HepG2 (cell line): Measurements from ENCODE around the gene DUSP9. TPM values are rescaled to one million over a fixed set of nuclear protein-coding genes. Genes with fewer than 3 reads are reported as not detected.
A peak's percentile ranks its signal among the peaks of the same experiment; 100 is the strongest.

Source experiments
- ARID2 ChIP-seq: sonication (generic); formaldehyde crosslinking; IDR thresholded peaks from 2 replicates; pipeline ENCODE4 v1.8.1; 2022; ENCODE audit warnings: mild to moderate bottlenecking, missing genetic modification reagents, borderline replicate concordance
- FOXA3 ChIP-seq: IDR thresholded peaks from 2 replicates; pipeline ENCODE4 v1.6.1; 2016; ENCODE audit warnings: missing genetic modification reagents, missing compliant biosample characterization
- GATA4 ChIP-seq: sonication (generic); IDR thresholded peaks from 2 replicates; pipeline ENCODE4 v1.6.1; 2016; ENCODE audit warnings: antibody characterized with exemption, low read depth, borderline replicate concordance
- HMG20B ChIP-seq: conservative IDR thresholded peaks from 2 replicates; pipeline ENCODE4 v1.6.1; 2016; ENCODE audit warnings: missing genetic modification reagents, missing compliant biosample characterization
- JDP2 ChIP-seq: sonication (generic); formaldehyde crosslinking; IDR thresholded peaks from 2 replicates; pipeline ENCODE4 v1.8.1; 2022; ENCODE audit warnings: missing genetic modification reagents, borderline replicate concordance
- JUND ChIP-seq: sonication (generic); formaldehyde crosslinking; IDR thresholded peaks from 2 replicates; pipeline ENCODE4 v1.8.0; 2022; ENCODE audit warnings: mild to moderate bottlenecking, missing genetic modification reagents
- MBNL3 ChIP-seq: fragments of 250-450 bp; sonication (Bioruptor Pico); conservative IDR thresholded peaks from 2 replicates; pipeline ENCODE4 v1.8.0; 2022; ENCODE audit warnings: mild to moderate bottlenecking, inconsistent platforms
- MED1 ChIP-seq: sonication (generic); formaldehyde crosslinking; IDR thresholded peaks from 2 replicates; pipeline ENCODE4 v1.4.0; 2020; ENCODE audit warnings: missing genetic modification reagents
- PLRG1 ChIP-seq: fragments of 450-650 bp; conservative IDR thresholded peaks from 2 replicates; pipeline ENCODE4 v1.6.1; 2016
- SPEN ChIP-seq: sonication (generic); formaldehyde crosslinking; IDR thresholded peaks from 2 replicates; pipeline ENCODE4 v1.5.1; 2020; ENCODE audit warnings: low read depth, mild to moderate bottlenecking, missing genetic modification reagents
- TGIF2 ChIP-seq: IDR thresholded peaks from 2 replicates; pipeline ENCODE4 v1.6.1; 2016; ENCODE audit warnings: control low read depth, missing compliant biosample characterization
- XBP1 ChIP-seq: sonication (generic); formaldehyde crosslinking; IDR thresholded peaks from 2 replicates; pipeline ENCODE4 v1.5.0; 2020; ENCODE audit warnings: missing genetic modification reagents
- ZNF569 ChIP-seq: sonication (generic); formaldehyde crosslinking; IDR thresholded peaks from 2 replicates; pipeline ENCODE4 v1.5.0; 2020; ENCODE audit warnings: mild to moderate bottlenecking, missing genetic modification reagents, moderate library complexity, borderline replicate concordance
- ZNF703 ChIP-seq: sonication (generic); formaldehyde crosslinking; IDR thresholded peaks from 2 replicates; pipeline ENCODE4 v1.5.1; 2020; ENCODE audit warnings: missing genetic modification reagents, mild to moderate bottlenecking, moderate library complexity, borderline replicate concordance
- ZSCAN25 ChIP-seq: sonication (generic); formaldehyde crosslinking; IDR thresholded peaks from 2 replicates; pipeline ENCODE4 v1.8.0; 2022; ENCODE audit warnings: mild to moderate bottlenecking, missing genetic modification reagents
- polyA plus RNA-seq, 8 experiments: library from polyadenylated mRNA; depleted of rRNA in 3 of 8; stranded (reverse) in 7 of 8; unstranded in 1 of 8; fragments of >200 nt; fragmentation: Illumina TruSeq in 4 of 8; extraction: Trizol in 4 of 8; gene quantifications; 2 replicates each; pipeline versions ENCODE4 v1.2.1 to v1.2.3, GENCODE V29; 2011 to 2016; ENCODE audit warnings: low read depth in 4 of 8, missing spikeins in 1 of 8, mixed read lengths in 1 of 8; ENCODE audit not compliant: insufficient read depth in 1 of 8
- total RNA-seq, 5 experiments: library from RNA; depleted of rRNA; stranded (reverse); fragments of >200 nt; fragmentation: Illumina TruSeq; extraction: Trizol; gene quantifications; 2 replicates each; pipeline ENCODE4 v1.2.3, GENCODE V29; 2016; ENCODE audit warnings: low read depth in 1 of 5
- TF ChIP-seq, protein P1 (sequence below): sonication (generic); formaldehyde crosslinking; IDR thresholded peaks from 2 replicates; pipeline ENCODE4 v1.5.1; 2020; ENCODE audit warnings: missing genetic modification reagents, mild to moderate bottlenecking, borderline replicate concordance
- TF ChIP-seq, protein P2 (sequence below): sonication (generic); formaldehyde crosslinking; IDR thresholded peaks from 2 replicates; pipeline ENCODE4 v1.4.0; 2020; ENCODE audit warnings: missing genetic modification reagents
- TF ChIP-seq, protein P3 (sequence below): sonication (generic); formaldehyde crosslinking; IDR thresholded peaks from 2 replicates; pipeline ENCODE4 v1.4.0; 2020; ENCODE audit warnings: missing genetic modification reagents, borderline replicate concordance
- TF ChIP-seq, protein P4 (sequence below): sonication (generic); formaldehyde crosslinking; IDR thresholded peaks from 2 replicates; pipeline ENCODE4 v1.4.0; 2020; ENCODE audit warnings: missing genetic modification reagents
- TF ChIP-seq, protein P5 (sequence below): sonication (generic); formaldehyde crosslinking; IDR thresholded peaks from 2 replicates; pipeline ENCODE4 v1.9.0; 2022; ENCODE audit warnings: missing genetic modification reagents, mild to moderate bottlenecking, borderline replicate concordance

DUSP9 gene
- total and polyA plus RNA-seq, 2 of the 13 experiments (the other 11 are each of a cell fraction or from before 2014, with no cell fraction given): 235 to 435 TPM

DNA sequence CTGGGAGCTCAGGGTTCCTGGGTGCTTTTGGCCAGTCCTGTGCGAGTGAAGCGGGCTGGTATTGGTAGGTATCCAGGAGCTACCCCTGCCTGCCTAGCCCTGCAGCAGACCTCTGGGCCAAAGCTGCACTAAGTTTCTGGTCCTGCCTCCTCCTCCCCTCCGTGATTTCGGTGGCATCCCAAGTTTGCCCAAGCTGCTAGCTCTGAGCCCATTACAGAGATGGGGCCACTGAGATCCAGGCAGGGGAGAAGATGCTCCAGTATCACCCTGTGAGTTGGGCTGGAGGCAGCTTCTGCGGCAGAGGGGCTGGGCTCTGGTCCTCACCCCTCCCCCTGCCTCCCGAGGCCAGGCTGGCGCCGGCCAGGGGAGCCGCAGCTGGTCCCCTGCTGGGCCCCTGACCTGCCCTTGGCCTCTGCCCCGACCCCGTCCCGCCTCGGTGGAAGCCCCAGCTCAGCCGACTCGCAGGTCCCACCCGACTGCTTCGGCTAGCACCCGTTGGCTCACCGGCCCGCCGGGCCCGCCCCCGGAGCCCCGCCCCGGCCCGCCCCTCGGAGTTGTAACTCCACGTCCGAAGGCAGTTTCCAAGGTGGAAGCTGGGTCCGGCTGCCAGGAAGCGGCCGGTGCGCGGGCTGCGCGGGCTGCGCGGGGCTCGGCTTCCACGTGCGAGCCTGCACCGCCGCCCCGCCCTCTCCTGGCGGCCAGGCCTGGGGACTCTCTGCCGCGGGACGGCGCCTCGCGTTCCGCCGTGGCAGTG lies at the start of gene DUSP9 (continued):
- TF ChIP-seq, protein P1, sequence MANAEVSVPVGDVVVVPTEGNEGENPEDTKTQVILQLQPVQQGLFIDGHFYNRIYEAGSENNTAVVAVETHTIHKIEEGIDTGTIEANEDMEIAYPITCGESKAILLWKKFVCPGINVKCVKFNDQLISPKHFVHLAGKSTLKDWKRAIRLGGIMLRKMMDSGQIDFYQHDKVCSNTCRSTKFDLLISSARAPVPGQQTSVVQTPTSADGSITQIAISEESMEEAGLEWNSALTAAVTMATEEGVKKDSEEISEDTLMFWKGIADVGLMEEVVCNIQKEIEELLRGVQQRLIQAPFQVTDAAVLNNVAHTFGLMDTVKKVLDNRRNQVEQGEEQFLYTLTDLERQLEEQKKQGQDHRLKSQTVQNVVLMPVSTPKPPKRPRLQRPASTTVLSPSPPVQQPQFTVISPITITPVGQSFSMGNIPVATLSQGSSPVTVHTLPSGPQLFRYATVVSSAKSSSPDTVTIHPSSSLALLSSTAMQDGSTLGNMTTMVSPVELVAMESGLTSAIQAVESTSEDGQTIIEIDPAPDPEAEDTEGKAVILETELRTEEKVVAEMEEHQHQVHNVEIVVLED (CRISPR knock-in tag): no peak; the same call in 1 of the 2 replicates
- TF ChIP-seq ZSCAN25 (CRISPR knock-in tag) (peak; percentile 53; the same call in 1 of the 2 replicates), MBNL3 (CRISPR knock-in tag) (no peak), ZNF703 (CRISPR knock-in tag) (0 out of 2 replicates have a peak, but pooled peaks have one; percentile 67), TGIF2 (CRISPR knock-in tag) (peak; percentile 60; the same call in 1 of the 2 replicates), ARID2 (CRISPR knock-in tag) (no peak), FOXA3 (CRISPR knock-in tag) (peak; percentile 68), JDP2 (no peak), MED1 (CRISPR knock-in tag) (peak; percentile 92), GATA4 (peak; percentile 58; the same call in 1 of the 2 replicates), HMG20B (CRISPR knock-in tag) (peak; percentile 64; the same call in 1 of the 2 replicates), ZNF569 (CRISPR knock-in tag) (no peak), XBP1 (CRISPR knock-in tag) (no peak), PLRG1 (no peak), JUND (no peak), SPEN (CRISPR knock-in tag) (peak; percentile 76; the same call in 1 of the 2 replicates)
- TF ChIP-seq, protein P2, sequence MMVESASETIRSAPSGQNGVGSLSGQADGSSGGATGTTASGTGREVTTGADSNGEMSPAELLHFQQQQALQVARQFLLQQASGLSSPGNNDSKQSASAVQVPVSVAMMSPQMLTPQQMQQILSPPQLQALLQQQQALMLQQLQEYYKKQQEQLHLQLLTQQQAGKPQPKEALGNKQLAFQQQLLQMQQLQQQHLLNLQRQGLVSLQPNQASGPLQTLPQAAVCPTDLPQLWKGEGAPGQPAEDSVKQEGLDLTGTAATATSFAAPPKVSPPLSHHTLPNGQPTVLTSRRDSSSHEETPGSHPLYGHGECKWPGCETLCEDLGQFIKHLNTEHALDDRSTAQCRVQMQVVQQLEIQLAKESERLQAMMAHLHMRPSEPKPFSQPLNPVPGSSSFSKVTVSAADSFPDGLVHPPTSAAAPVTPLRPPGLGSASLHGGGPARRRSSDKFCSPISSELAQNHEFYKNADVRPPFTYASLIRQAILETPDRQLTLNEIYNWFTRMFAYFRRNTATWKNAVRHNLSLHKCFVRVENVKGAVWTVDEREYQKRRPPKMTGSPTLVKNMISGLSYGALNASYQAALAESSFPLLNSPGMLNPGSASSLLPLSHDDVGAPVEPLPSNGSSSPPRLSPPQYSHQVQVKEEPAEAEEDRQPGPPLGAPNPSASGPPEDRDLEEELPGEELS (CRISPR knock-in tag): peak; percentile 66; the same call in 1 of the 2 replicates
- TF ChIP-seq, protein P3, sequence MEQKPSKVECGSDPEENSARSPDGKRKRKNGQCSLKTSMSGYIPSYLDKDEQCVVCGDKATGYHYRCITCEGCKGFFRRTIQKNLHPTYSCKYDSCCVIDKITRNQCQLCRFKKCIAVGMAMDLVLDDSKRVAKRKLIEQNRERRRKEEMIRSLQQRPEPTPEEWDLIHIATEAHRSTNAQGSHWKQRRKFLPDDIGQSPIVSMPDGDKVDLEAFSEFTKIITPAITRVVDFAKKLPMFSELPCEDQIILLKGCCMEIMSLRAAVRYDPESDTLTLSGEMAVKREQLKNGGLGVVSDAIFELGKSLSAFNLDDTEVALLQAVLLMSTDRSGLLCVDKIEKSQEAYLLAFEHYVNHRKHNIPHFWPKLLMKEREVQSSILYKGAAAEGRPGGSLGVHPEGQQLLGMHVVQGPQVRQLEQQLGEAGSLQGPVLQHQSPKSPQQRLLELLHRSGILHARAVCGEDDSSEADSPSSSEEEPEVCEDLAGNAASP: peak; percentile 67; the same call in 1 of the 2 replicates
- TF ChIP-seq, protein P4, sequence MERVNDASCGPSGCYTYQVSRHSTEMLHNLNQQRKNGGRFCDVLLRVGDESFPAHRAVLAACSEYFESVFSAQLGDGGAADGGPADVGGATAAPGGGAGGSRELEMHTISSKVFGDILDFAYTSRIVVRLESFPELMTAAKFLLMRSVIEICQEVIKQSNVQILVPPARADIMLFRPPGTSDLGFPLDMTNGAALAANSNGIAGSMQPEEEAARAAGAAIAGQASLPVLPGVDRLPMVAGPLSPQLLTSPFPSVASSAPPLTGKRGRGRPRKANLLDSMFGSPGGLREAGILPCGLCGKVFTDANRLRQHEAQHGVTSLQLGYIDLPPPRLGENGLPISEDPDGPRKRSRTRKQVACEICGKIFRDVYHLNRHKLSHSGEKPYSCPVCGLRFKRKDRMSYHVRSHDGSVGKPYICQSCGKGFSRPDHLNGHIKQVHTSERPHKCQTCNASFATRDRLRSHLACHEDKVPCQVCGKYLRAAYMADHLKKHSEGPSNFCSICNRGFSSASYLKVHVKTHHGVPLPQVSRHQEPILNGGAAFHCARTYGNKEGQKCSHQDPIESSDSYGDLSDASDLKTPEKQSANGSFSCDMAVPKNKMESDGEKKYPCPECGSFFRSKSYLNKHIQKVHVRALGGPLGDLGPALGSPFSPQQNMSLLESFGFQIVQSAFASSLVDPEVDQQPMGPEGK (CRISPR knock-in tag): peak; percentile 84
- TF ChIP-seq, protein P5, sequence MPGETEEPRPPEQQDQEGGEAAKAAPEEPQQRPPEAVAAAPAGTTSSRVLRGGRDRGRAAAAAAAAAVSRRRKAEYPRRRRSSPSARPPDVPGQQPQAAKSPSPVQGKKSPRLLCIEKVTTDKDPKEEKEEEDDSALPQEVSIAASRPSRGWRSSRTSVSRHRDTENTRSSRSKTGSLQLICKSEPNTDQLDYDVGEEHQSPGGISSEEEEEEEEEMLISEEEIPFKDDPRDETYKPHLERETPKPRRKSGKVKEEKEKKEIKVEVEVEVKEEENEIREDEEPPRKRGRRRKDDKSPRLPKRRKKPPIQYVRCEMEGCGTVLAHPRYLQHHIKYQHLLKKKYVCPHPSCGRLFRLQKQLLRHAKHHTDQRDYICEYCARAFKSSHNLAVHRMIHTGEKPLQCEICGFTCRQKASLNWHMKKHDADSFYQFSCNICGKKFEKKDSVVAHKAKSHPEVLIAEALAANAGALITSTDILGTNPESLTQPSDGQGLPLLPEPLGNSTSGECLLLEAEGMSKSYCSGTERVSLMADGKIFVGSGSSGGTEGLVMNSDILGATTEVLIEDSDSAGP: peak; percentile 26; the same call in 1 of the 2 replicates
